ENCODE measurements around the gene CBLIF.
"Not testable (repeated sequence)": the region's sequence is repeated elsewhere in the genome, so short reads cannot be mapped to it uniquely, and the experiment has no call there.

The CBLIF gene

DNA sequence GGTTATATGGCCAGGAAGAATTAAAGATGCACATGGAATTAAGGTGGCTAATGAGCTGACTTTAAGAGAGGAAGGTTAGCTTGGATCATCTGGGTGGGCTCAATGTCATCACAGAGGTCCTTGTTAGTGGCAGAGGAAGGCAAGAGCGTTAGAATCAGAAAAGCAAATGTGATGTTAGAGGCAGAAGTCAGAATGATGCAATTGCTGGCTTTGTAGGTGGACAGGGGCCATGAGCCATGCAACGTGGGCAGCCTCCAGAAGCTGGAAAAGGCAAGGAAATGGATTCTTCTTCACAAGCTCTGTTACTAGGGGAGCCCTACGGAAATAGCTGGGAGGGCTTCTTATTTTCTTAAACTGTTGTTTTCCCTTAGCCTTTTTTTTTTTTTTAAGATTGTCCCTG, 2.3 kb upstream of the CBLIF start:
- no peak for DNase-seq (ENCODE audit: low spot score)

GRCh38 chr11:59846556-59846955, 1.3 kb upstream of the CBLIF start:
- no peak for DNase-seq (ENCODE audit: low spot score)

GRCh38 chr11:59842316-59842715, 3.0 kb downstream of the CBLIF start:
- no peak for DNase-seq (ENCODE audit: low spot score)

- no peak for DNase-seq (ENCODE audit: low spot score)
These were observed 3.8 kb downstream of the CBLIF start for GRCh38 chr11:59841514-59841913.

GRCh38 chr11:59839615-59840014, 5.7 kb downstream of the CBLIF start:
- DNase-seq (ENCODE audit: low spot score), result no peak

DNA sequence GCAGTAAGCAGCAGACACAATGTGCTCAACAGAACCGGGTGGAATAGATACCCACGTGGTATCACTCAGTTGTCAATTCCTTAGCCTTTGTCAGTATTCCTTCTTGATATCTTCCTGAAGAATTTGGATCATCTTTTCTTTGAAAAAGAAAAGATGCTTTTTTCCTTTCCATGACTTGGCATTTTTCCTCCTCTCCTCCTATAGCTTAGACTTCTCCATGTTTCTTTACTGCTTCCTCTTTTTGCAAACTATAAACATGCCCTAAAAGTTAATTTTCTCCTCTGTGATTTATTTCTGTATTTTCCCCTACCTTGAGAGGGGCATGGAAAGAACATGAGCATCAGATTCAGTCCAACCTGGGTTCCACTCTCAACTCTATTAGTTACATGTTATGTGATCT, 11.7 kb downstream of the CBLIF start:
- DNase-seq (ENCODE audit: low spot score), result no peak

GRCh38 chr11:59829358-59829757, 15.9 kb downstream of the CBLIF start:
- DNase-seq (ENCODE audit: low spot score), result no peak

- no peak for DNase-seq (ENCODE audit: low spot score)
These were observed 22.2 kb downstream of the CBLIF start for GRCh38 chr11:59822989-59823566.

- DNase-seq (ENCODE audit: low spot score), result no peak
These were observed 26.7 kb downstream of the CBLIF start for GRCh38 chr11:59818572-59818971.

DNA sequence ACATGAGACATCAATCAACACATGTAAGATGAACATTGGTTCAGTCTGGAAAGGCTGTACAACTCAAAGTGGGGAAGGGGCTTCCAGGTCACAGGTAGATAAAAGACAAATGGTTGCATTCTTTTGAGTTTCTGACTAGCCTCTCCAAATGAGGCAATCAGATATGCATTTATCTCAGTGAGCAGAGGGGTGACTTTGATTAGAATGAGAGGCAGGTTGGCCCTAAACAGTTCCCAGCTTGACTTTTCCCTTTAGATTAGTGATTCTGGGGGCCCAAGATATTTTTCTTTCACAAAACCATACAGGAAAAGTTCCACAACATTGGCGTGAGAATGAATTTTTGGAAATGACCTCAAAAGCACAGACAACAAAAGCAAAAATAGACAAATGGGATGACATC, 28.9 kb downstream of the CBLIF start:
- not testable (repeated sequence) for DNase-seq (ENCODE audit: low spot score)

DNA sequence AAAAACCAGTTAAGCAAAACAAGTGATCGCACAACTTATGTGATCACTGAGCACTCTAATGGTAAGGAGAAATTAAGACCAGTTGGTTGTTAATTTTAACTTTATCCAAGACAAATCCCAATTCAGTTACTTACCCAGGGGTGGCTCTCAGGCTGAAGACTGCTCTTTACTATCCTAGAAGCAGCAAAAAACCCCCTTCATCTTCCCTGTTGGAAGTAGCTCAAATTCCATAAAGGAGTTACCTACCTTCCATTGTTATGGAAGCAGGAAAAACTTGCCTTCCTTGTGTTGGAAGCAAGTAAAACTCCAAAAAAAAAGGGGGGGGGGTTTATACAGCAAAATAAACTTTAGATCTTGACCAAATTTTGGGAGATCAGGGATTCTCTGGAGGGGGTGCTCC, 29.5 kb downstream of the CBLIF start:
- DNase-seq (ENCODE audit: low spot score), result no peak

DNA sequence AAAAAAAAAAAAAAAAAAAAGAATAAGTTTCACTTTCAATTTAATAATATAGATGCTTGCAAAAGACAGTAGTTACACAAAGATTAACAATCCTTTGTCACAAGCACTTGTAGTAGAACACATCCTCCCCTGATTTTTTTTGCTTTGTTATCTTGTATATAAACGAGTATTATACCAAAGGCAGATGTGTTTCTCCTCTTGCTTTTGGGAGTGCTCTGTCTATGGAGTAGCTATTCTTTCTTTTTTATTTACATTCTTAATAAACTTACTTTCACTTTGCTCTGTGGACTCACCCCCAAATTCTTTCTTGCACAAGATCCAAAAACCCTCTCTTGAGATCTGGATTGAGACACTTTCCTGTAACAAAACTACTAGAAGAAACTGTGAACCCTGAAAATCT, 31.3 kb downstream of the CBLIF start:
- no peak for DNase-seq (ENCODE audit: low spot score)

DNA sequence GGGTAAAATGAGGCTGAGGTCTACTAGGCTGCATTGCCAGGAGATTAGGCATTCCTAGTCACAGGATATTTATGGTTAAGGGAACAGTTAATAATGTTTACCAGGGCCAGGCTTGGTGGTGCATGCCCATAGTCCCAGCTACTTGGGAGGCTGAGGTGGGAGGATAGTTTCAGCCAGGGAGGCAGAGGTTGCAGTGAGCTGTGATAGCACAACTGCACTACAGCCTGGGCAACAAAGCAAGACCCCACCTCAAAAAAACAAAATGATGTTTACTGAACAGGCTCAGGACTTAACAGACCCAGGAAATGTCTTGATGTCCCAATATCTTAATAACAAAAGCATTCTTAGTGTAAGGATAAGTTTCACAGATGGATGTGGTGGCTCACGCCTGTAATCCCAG, 31.9 kb downstream of the CBLIF start:
- DNase-seq (ENCODE audit: low spot score), result no peak

DNA sequence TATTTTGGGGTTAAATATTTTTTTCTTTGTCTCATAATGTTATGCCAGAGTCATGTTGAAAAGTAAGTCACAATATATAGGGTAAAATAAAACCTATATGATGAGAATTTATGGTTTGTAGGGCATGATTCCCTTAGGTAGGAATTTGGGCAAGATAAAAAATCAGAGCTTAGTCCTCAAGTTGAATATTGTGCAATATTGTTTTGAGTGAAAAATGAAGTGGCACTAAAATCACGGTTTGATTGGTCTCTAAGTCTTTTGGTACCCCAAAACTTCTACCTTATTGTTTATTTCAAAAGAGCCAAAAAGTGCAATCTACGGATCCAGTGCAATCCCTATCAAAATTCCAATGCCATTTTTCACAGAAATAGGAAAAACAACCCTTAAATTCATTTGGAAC, 33.1 kb downstream of the CBLIF start:
- no peak for DNase-seq (ENCODE audit: low spot score)

- DNase-seq (ENCODE audit: low spot score), result no peak
These were observed 34.4 kb downstream of the CBLIF start for GRCh38 chr11:59810911-59811259.

- DNase-seq (ENCODE audit: low spot score), result peak; percentile 92
These were observed 34.9 kb downstream of the CBLIF start, which contains the start of gene MRPL16 for GRCh38 chr11:59810189-59810910. TSS of gene MRPL16 (minus strand) at chr11:59810778. CDS start at chr11:59810658, 120 bp downstream.

GRCh38 chr11:59807047-59807610, 38.2 kb downstream of the CBLIF start:
- no peak for DNase-seq (ENCODE audit: low spot score)

DNA sequence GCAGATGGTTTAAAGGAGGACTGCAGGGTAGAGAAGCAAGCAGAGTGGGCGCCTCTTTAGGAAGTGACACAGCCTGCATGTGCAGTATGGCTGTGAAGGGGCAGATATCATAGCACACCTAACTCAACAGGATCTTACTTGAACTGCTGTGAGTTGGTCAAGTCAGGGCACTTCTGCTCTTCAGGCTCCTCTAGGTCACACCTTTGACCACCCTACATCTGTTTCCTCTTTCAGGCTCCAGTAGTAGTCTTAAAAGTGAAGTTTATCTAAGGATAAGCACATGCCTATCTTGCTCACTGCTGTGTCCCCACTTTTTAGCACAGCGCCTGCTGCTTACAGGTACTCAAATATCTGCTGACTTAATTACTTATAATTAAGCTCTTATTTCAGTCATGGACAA, 41.2 kb downstream of the CBLIF start:
- no peak for DNase-seq (ENCODE audit: low spot score)

DNA sequence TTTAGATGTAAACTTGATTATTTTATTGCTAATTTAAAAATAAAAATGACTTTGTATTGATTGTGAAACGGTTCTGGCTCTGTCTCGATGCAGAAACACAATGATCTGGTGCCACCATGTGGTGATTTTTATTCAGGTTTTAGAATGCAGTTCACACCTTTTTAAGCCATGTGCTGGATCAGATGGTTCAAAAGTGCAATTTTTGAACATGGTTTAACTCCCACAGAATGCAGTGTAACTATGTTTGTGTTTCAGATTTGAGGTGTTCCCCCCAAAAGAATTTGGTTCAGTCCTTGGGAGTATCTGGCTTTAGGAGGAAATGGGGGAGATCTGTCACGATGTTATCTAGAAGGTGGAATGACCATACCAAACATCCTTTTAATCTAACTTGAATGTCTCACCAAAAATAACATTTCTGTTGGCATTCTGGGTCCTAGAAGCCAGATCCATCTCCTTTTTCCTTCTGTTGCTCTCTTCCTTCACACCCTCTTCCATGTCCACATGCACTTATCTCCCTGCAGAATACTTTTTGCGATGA, 42.6 kb downstream of the CBLIF start:
- no peak for DNase-seq (ENCODE audit: low spot score)

DNA sequence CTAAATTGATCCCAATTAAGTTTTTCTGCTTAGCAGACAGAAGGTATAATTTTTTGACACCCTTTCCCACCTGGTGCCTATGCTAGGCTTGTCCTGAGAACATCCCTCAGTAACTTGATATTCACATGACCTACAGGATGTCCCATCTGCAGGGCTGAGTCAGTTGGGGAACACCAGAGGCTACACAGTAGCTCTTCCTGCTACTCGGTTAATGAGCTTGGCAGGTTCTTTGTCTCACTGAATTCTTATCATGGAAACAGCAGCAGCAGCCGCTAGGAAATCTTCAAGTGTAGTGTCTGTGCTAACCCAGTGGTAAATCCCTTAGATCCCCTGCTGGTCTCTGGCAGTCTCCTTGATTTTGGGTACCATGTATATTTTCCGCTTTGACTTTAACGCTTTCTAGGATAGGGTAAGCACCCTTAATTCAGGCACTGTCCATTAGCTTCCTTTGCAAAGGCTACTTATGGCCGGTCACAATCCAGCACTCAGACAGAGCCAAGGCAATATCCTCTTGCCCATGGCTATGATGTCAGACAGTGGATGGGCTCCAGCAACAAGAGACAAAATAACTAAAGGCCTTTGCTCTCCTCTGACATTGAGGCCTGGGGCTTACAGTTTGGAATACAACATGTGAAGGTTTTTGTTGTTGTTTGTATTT, 43.2 kb downstream of the CBLIF start:
- no peak for DNase-seq (ENCODE audit: low spot score)

GRCh38 chr11:59801160-59801706, 44.1 kb downstream of the CBLIF start:
- DNase-seq (ENCODE audit: low spot score), result no peak

DNA sequence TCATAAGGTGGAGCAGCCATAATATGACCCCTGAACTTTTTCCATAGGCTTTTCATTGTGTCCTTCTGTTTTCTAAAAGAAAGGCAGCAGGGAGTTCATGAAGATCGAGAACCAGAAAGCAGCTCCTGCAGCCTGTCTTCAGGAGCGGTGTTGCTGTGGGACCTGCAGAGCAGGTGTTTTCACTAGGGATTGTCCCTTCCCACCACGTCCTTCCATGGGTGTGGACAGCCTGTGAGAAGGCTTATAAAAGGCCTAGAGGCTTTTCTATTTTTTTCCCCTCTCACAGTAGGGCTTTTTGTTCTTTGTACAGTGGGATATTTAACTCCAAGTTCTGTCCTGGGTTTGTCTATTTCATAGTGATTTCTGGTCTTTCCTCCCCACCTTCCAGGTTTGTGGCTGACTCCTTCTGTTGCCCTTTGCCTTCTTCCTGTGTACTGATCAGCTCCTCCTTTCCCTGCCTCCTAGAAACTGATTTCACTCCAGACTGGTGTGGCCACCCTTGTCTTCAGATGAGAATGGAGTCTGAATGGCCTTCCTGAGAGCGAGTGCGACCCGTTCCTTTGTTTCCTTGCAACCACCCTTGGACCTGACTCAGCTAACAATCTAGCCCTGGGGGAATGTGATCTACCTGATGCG, 44.8 kb downstream of the CBLIF start:
- no peak for DNase-seq (ENCODE audit: low spot score)
